GM12878 (cell line): ENCODE data around the gene ANTXR1. TPM values are rescaled to one million over a fixed set of nuclear protein-coding genes. Genes with fewer than 3 reads are reported as not detected.

Experiments
- ATAC-seq: fragments of 200-7000 bp; cut with Tn5 transposase; 3 replicates; pipeline ENCODE4 v1.9.1; 2020; ENCODE audit warnings: mild to moderate bottlenecking, moderate library complexity
- BruUV-seq: library from RNA; stranded (reverse); fragments of 400-500 nt; replicated peaks from 2 replicates; lab custom pipeline; 2021; lab: Mats Ljungman, UMichigan
- CTCF ChIA-PET: fragments of 300-600 bp; sonication (Branson Sonifier 250); formaldehyde crosslinking; extraction: SDS; loops from one replicate; lab custom pipeline; 2021; ENCODE audit warnings: inconsistent platforms; lab: Yijun Ruan, JAX
- POLR2A ChIA-PET: fragments of 350-600 bp; formaldehyde crosslinking; extraction: SDS; loops from one replicate; lab custom pipeline; 2021; ENCODE audit warnings: inconsistent platforms; lab: Charles Lee
- RAD21 ChIA-PET: fragments of 300-600 bp; sonication (Branson Sonifier 250); formaldehyde crosslinking; loops from one replicate; lab custom pipeline; 2023; ENCODE audit warnings: antibody characterized with exemption; ENCODE audit not compliant: unreplicated experiment; lab: Charles Lee
- SMC1A ChIA-PET: fragments of 300-600 bp; sonication (Branson Sonifier 250); formaldehyde crosslinking; loops from one replicate; lab custom pipeline; 2023; ENCODE audit not compliant: unreplicated experiment, uncharacterized antibody; lab: Charles Lee
- DNase-seq: peaks from one replicate; pipeline ENCODE4 v3.0.0-alpha.2; 2011; ENCODE audit warnings: low read depth, low spot score
- FAIRE-seq: peaks from 3 replicates; lab custom pipeline; 2011; peaks lifted over from hg19 to GRCh38; lab: Jason Lieb, UNC
- H2AFZ ChIP-seq: 2 replicates; pipeline ENCODE4 v1.6.0; 2011; ENCODE audit warnings: low read depth, low read length, control low read depth; ENCODE audit not compliant: control insufficient read depth
- H3K27ac ChIP-seq: 2 replicates; pipeline ENCODE4 v1.5.1; 2011; ENCODE audit warnings: control low read depth; ENCODE audit not compliant: control insufficient read depth, insufficient read depth
- H3K27me3 ChIP-seq, 2 experiments: replicated peaks in 1 of 2; 2 replicates each; pipeline versions ENCODE4 v1.6.0 to v1.6.1; 2011; ENCODE audit warnings: low read length in 1 of 2; ENCODE audit not compliant: control insufficient read depth in 2 of 2, insufficient read depth in 2 of 2
- H3K36me3 ChIP-seq, 2 experiments: 2 replicates each; pipeline ENCODE4 v1.5.1; 2011; ENCODE audit warnings: low read length in 1 of 2; ENCODE audit not compliant: control insufficient read depth in 2 of 2, insufficient read depth in 2 of 2
- H3K4me1 ChIP-seq: 2 replicates; pipeline ENCODE4 v1.6.1; 2011; ENCODE audit warnings: mild to moderate bottlenecking, low read length, moderate library complexity, mixed read lengths; ENCODE audit not compliant: control insufficient read depth, insufficient read depth
- H3K4me2 ChIP-seq: 2 replicates; pipeline ENCODE4 v1.6.0; 2011; ENCODE audit warnings: control low read depth; ENCODE audit not compliant: control insufficient read depth, insufficient read depth
- H3K4me3 ChIP-seq: fragments of 200-600 bp; sonication (generic); 2 replicates; pipeline ENCODE4 v1.5.1; 2016
- H3K79me2 ChIP-seq: 2 replicates; pipeline ENCODE4 v1.6.0; 2011; ENCODE audit warnings: low read length; ENCODE audit not compliant: control insufficient read depth, insufficient read depth
- H3K9ac ChIP-seq: 2 replicates; pipeline ENCODE4 v1.8.0; 2011; ENCODE audit warnings: low read length, control low read depth, mixed read lengths; ENCODE audit not compliant: control insufficient read depth, insufficient read depth
- H3K9me3 ChIP-seq: replicated peaks from 3 replicates; pipeline ENCODE4 v1.5.1; 2011; ENCODE audit warnings: mild to moderate bottlenecking, low read length; ENCODE audit not compliant: control insufficient read depth, insufficient read depth
- H4K20me1 ChIP-seq: 2 replicates; pipeline ENCODE4 v1.6.0; 2011; ENCODE audit not compliant: control insufficient read depth, insufficient read depth
- BACH1 ChIP-seq: fragments of 450-650 bp; IDR thresholded peaks from 2 replicates; pipeline ENCODE4 v1.6.1; 2017; ENCODE audit warnings: mild to moderate bottlenecking, borderline replicate concordance
- FOXM1 ChIP-seq: IDR thresholded peaks from 2 replicates; pipeline ENCODE4 v1.6.1; 2012; ENCODE audit warnings: low read depth, mild to moderate bottlenecking, inconsistent platforms, low read length, moderate library complexity
- HDAC6 ChIP-seq: fragments of 200-600 bp; sonication (generic); IDR thresholded peaks from one replicate; pipeline ENCODE4 v1.8.0; 2017; ENCODE audit warnings: antibody characterized with exemption; ENCODE audit not compliant: unreplicated experiment
- IKZF2 ChIP-seq, 2 experiments: fragments of 450-650 bp; IDR thresholded peaks; 2 replicates each; pipeline ENCODE4 v1.6.1; 2017; ENCODE audit warnings: mild to moderate bottlenecking in 2 of 2, moderate library complexity in 2 of 2
- SUPT20H ChIP-seq: IDR thresholded peaks from 2 replicates; pipeline ENCODE4 v1.6.1; 2011; ENCODE audit warnings: low read depth, mild to moderate bottlenecking, low read length, moderate library complexity, borderline replicate concordance; ENCODE audit not compliant: control insufficient read depth
- TCF12 ChIP-seq: IDR thresholded peaks from 2 replicates; pipeline ENCODE4 v1.6.1; 2011; ENCODE audit warnings: low read depth, mild to moderate bottlenecking, low read length
- TCF7 ChIP-seq: IDR thresholded peaks from 2 replicates; pipeline ENCODE4 v1.6.1; 2014; ENCODE audit warnings: antibody characterized with exemption, borderline replicate concordance
- ZZZ3 ChIP-seq: IDR thresholded peaks from 2 replicates; pipeline ENCODE4 v1.6.1; 2011; ENCODE audit warnings: low read depth; ENCODE audit not compliant: control insufficient read depth, insufficient read length
- WGBS: methylation state at CpG from one replicate; pipeline ENCODE4 v1.1.6; 2016; ENCODE audit warnings: low lambda C conversion rate; ENCODE audit not compliant: insufficient replicate concordance, insufficient coverage; ENCODE audit errors: missing lambda C conversion rate; 5-methylcytosine and 5-hydroxymethylcytosine counted together
- in situ Hi-C: fragments of 300-500 bp; cut with MboI; formaldehyde crosslinking; loops from 9 replicates; pipeline ENCODE4 v1.14.3; 2018; ENCODE audit warnings: mixed read lengths
- intact Hi-C: fragments of 100-400 bp; cut with micrococcal nuclease; formaldehyde crosslinking; loops from one replicate; pipeline ENCODE4 v1.14.2; 2022; ENCODE audit not compliant: unreplicated experiment
- polyA plus RNA-seq, 11 experiments: library from polyadenylated mRNA; depleted of rRNA in 4 of 11; unstranded in 6 of 11; stranded (reverse) in 5 of 11; fragments of >200 nt; fragmentation: Nextera tagmentation in 4 of 11; fragmentation: Illumina TruSeq in 1 of 11; extraction: Ambion mirVana in 4 of 11; extraction: Trizol in 1 of 11; gene quantifications; 1 replicate in 1 of 11; 2 replicates in 10 of 11; pipeline versions ENCODE4 v1.2.1 to v1.2.3, GENCODE V29; 2011 to 2016; ENCODE audit warnings: inconsistent platforms in 2 of 11, missing spikeins in 2 of 11, low read depth in 1 of 11
- total RNA-seq, 4 experiments: library from RNA; depleted of rRNA in 3 of 4; stranded (reverse); fragments of >200 nt in 3 of 4; fragmentation: Illumina TruSeq in 1 of 4; extraction: Trizol in 1 of 4; gene quantifications; 2 replicates each; pipeline versions ENCODE4 v1.2.1 to v1.2.3, GENCODE V29; 2013 to 2021
- TF ChIP-seq, protein P1 (sequence below): IDR thresholded peaks from 2 replicates; pipeline ENCODE4 v1.6.1; 2012; ENCODE audit warnings: improper control_type of control experiment, low read depth, low read length; ENCODE audit not compliant: insufficient replicate concordance
- TF ChIP-seq, protein P2 (sequence below): fragments of 450-650 bp; IDR thresholded peaks from 2 replicates; pipeline ENCODE4 v1.6.1; 2017; ENCODE audit warnings: mild to moderate bottlenecking

The ANTXR1 gene
- total and polyA plus RNA-seq, 10 of the 15 experiments (the other 5 are each of a cell fraction or from before 2014, with no cell fraction given), result 0.09 to 0.26 TPM; not detected in 8

DNA sequence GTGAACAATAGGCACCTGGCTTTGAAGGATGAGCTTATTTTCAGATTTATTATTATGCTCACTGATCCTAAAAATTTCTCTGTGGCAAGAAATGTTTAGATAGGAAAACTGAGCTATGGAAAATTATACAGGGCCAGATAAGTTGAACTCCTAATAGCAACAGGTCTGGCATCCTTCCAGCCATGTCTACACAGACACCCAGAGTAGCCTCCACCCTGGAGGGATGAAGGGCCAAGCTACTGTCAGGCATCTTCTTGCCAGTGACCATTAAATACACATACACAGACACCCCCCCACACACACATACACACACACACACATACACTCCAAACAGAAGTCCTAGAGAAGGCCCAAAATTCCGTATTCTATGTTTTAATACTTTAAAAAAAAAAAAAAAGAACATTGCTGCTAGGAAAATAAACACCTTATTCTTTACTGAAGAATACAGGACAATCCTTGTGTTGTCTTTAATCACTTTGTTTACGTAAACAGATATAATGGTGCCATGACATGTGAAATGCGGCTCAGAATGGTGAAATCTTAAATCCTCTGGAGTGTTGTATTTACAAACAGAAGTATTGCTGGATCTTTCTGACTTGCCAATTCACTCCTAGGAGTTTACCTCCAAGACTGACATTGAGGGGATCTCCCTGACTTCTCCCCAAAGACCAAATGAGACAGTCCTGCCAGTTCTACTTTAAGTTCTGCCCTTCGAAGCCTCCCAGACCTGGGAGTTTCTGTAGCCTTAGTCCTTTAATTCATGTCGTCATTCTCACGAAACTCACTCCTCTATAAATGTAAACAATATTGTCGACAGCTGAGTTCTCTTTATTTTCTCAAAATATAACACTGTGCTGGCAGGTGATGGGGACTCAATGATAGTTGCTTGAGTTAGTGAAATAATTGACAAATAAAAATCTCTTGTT is 163.1 kb downstream of the ANTXR1 start:
- in situ Hi-C loops (no loop called here), intact Hi-C loops (no loop called here)
- ChIA-PET RAD21 (no interaction called here), POLR2A (no interaction called here), CTCF (interaction anchor here (0.6 kb wide), 1 partner anchor 1132 kb away, joined by 3 read pairs; no protein-coding TSS in a partner anchor), SMC1A (interaction anchor here (1.1 kb wide), 1 partner anchor 149 kb away, joined by 3 read pairs; no protein-coding TSS in a partner anchor)
- no TSS peak for BruUV-seq
- TF ChIP-seq, protein P1, sequence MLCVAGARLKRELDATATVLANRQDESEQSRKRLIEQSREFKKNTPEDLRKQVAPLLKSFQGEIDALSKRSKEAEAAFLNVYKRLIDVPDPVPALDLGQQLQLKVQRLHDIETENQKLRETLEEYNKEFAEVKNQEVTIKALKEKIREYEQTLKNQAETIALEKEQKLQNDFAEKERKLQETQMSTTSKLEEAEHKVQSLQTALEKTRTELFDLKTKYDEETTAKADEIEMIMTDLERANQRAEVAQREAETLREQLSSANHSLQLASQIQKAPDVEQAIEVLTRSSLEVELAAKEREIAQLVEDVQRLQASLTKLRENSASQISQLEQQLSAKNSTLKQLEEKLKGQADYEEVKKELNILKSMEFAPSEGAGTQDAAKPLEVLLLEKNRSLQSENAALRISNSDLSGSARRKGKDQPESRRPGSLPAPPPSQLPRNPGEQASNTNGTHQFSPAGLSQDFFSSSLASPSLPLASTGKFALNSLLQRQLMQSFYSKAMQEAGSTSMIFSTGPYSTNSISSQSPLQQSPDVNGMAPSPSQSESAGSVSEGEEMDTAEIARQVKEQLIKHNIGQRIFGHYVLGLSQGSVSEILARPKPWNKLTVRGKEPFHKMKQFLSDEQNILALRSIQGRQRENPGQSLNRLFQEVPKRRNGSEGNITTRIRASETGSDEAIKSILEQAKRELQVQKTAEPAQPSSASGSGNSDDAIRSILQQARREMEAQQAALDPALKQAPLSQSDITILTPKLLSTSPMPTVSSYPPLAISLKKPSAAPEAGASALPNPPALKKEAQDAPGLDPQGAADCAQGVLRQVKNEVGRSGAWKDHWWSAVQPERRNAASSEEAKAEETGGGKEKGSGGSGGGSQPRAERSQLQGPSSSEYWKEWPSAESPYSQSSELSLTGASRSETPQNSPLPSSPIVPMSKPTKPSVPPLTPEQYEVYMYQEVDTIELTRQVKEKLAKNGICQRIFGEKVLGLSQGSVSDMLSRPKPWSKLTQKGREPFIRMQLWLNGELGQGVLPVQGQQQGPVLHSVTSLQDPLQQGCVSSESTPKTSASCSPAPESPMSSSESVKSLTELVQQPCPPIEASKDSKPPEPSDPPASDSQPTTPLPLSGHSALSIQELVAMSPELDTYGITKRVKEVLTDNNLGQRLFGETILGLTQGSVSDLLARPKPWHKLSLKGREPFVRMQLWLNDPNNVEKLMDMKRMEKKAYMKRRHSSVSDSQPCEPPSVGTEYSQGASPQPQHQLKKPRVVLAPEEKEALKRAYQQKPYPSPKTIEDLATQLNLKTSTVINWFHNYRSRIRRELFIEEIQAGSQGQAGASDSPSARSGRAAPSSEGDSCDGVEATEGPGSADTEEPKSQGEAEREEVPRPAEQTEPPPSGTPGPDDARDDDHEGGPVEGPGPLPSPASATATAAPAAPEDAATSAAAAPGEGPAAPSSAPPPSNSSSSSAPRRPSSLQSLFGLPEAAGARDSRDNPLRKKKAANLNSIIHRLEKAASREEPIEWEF, result no peak
- TF ChIP-seq FOXM1, result no peak
- no peak for TF ChIP-seq TCF7
- TF ChIP-seq TCF12, result no peak
- no peak for TF ChIP-seq ZZZ3
- no peak for TF ChIP-seq HDAC6
- TF ChIP-seq BACH1, result no peak
- TF ChIP-seq IKZF2 (IDR thresholded peaks at IDR 0.05), result no peak
- TF ChIP-seq SUPT20H, result no peak
- TF ChIP-seq, protein P2, sequence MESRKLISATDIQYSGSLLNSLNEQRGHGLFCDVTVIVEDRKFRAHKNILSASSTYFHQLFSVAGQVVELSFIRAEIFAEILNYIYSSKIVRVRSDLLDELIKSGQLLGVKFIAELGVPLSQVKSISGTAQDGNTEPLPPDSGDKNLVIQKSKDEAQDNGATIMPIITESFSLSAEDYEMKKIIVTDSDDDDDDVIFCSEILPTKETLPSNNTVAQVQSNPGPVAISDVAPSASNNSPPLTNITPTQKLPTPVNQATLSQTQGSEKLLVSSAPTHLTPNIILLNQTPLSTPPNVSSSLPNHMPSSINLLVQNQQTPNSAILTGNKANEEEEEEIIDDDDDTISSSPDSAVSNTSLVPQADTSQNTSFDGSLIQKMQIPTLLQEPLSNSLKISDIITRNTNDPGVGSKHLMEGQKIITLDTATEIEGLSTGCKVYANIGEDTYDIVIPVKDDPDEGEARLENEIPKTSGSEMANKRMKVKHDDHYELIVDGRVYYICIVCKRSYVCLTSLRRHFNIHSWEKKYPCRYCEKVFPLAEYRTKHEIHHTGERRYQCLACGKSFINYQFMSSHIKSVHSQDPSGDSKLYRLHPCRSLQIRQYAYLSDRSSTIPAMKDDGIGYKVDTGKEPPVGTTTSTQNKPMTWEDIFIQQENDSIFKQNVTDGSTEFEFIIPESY, result no peak
- Histone ChIP-seq H4K20me1 (no peaks in the 10 kb centered on the region), H3K79me2 (no peaks in the 10 kb centered on the region), H3K4me1 (no peaks in the 10 kb centered on the region), H3K4me2 (no peak overlapping the region), H3K9ac (no peak overlapping the region), H2AFZ (no peak overlapping the region), H3K36me3 (no peaks in the 10 kb centered on the region), H3K4me3 (no peak overlapping the region), H3K9me3 (no peaks in the 10 kb centered on the region), H3K27ac (no peak overlapping the region), H3K27me3 (peaks cover 0 to 11% of the 10 kb centered on the region in 2 experiments; a peak in 3 of 4 replicates)
- FAIRE-seq (no peak), DNase-seq (no peak), ATAC-seq (no peak)
- 50% methylated on average over 7 of the region's 7 CpGs for WGBS
